ENCODE measurements around the gene CTU1.
A peak's percentile ranks its signal among the peaks of the same experiment; 100 is the strongest.
"Not testable (repeated sequence)": the region's sequence is repeated elsewhere in the genome, so short reads cannot be mapped to it uniquely, and the experiment has no call there.

Gene CTU1

GRCh38 chr19:51108066-51108804 lies at the start of gene CTU1:
CTU1 (minus strand) TSS chr19:51108409; CDS start chr19:51104569, 3,840 bp downstream.
- peak; percentile 100 for DNase-seq

GRCh38 chr19:51157265-51157664 lies 49.1 kb upstream of the CTU1 start:
- no peak for DNase-seq

- no peak for DNase-seq
Observed at GRCh38 chr19:51156710-51157109, 48.5 kb upstream of the CTU1 start.

- DNase-seq = no peak
Observed at GRCh38 chr19:51150627-51151026, 42.4 kb upstream of the CTU1 start.

- peak; percentile 53 for DNase-seq
Observed at GRCh38 chr19:51148580-51148979, 40.4 kb upstream of the CTU1 start.

- DNase-seq = peak; percentile 84
Observed at GRCh38 chr19:51147663-51148062, 39.5 kb upstream of the CTU1 start.

GRCh38 chr19:51146751-51147150 lies 38.5 kb upstream of the CTU1 start:
- DNase-seq = no peak

- no peak for DNase-seq
Observed at GRCh38 chr19:51145916-51146493, 37.8 kb upstream of the CTU1 start.

GRCh38 chr19:51144482-51145045 lies 36.4 kb upstream of the CTU1 start:
- DNase-seq = no peak

- DNase-seq = no peak
Observed at GRCh38 chr19:51143486-51143885, 35.3 kb upstream of the CTU1 start.

- not testable (repeated sequence) for DNase-seq
Observed at GRCh38 chr19:51142809-51143475, 34.7 kb upstream of the CTU1 start.

GRCh38 chr19:51142119-51142518 lies 33.9 kb upstream of the CTU1 start, which contains the start of gene SIGLEC7:
SIGLEC7 (plus strand) TSS chr19:51142301; CDS start chr19:51142370, 69 bp downstream.
- no peak for DNase-seq

- no peak for DNase-seq
Observed at GRCh38 chr19:51141181-51141580, 33.0 kb upstream of the CTU1 start.

- no peak for DNase-seq
Observed at GRCh38 chr19:51140441-51140840, 32.2 kb upstream of the CTU1 start.

- DNase-seq = peak; percentile 55
Observed at GRCh38 chr19:51139299-51140014, 31.2 kb upstream of the CTU1 start.

GRCh38 chr19:51138549-51138979 lies 30.4 kb upstream of the CTU1 start:
- peak; percentile 78 for DNase-seq

- no peak for DNase-seq
Observed at GRCh38 chr19:51137792-51138425, 29.7 kb upstream of the CTU1 start.

- DNase-seq = peak; percentile 66
Observed at GRCh38 chr19:51136851-51137551, 28.8 kb upstream of the CTU1 start.

- DNase-seq = no peak
Observed at GRCh38 chr19:51135986-51136762, 28.0 kb upstream of the CTU1 start.

- no peak for DNase-seq
Observed at GRCh38 chr19:51135004-51135403, 26.8 kb upstream of the CTU1 start.

Measured in hematopoietic multipotent progenitor cell treated with erythropoietin and hydrocortisone succinate and interleukin-3 and kit ligand, for 4 days (in vitro differentiated cells).